T-helper 17 cell (primary cell): ENCODE results near the gene LAMTOR5. TPM values are rescaled to one million over a fixed set of nuclear protein-coding genes. Genes with fewer than 3 reads are reported as not detected.
"Not testable (repeated sequence)": the region's sequence is repeated elsewhere in the genome, so short reads cannot be mapped to it uniquely, and the experiment has no call there.

Experiments used
- ATAC-seq: fragments of 150-1000 bp; cut with Tn5 transposase; 2 replicates; pipeline ENCODE4 v1.10.0; 2021; ENCODE audit warnings: mild to moderate bottlenecking, moderate library complexity
- DNase-seq, 3 donors: peaks; one replicate each; pipeline versions ENCODE4 v3.0.0 to v3.0.0-alpha.2; 2020 to 2021
- H3K9me3 ChIP-seq: one replicate; pipeline ENCODE4 v1.7.0; 2013; ENCODE audit warnings: low read length, mild to moderate bottlenecking; ENCODE audit not compliant: control insufficient read depth, poor library complexity, severe bottlenecking
- H3K27ac Mint-ChIP-seq: one replicate; pipeline ENCODE4 v1.8.0; 2022; ENCODE audit warnings: mild to moderate bottlenecking, moderate library complexity, mixed read lengths
- H3K27me3 Mint-ChIP-seq: one replicate; pipeline ENCODE4 v1.8.0; 2022; ENCODE audit warnings: mixed read lengths
- H3K36me3 Mint-ChIP-seq: one replicate; pipeline ENCODE4 v1.8.0; 2022; ENCODE audit warnings: low read depth, mixed read lengths
- H3K4me1 Mint-ChIP-seq: one replicate; pipeline ENCODE4 v1.8.0; 2022; ENCODE audit warnings: mild to moderate bottlenecking, mixed read lengths
- H3K4me3 Mint-ChIP-seq: one replicate; pipeline ENCODE4 v1.8.0; 2022; ENCODE audit warnings: mild to moderate bottlenecking, moderate library complexity, mixed read lengths
- total RNA-seq, 4 donors: library from RNA in 2 of 4; stranded (reverse) in 2 of 4; gene quantifications; one replicate each; pipeline ENCODE4 v1.2.3 and lab custom pipeline; 2022 to 2026

Gene LAMTOR5
- total RNA-seq, 2 donors from 2014 or later: 78.2 to 79.1 TPM

DNA sequence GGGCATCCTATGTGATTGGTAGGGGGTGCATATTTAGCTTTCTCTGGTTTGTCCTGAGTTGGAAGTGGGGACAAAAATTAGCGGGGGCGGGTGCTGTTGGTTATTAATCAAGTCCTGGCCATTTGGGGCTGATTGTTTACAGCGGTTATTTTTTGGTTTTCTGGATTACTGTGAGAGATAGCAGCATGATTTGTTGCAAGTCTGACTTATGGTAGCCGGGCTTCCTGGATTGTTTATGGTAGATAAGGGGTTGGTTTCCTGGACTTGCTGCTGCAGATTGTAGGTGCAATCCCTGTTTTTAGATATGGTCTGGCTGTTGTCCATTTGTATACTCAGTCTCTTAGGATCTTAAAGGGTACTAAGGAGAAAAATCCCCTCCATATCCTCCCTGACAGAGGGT is 31.4 kb upstream of the LAMTOR5 start:
- Mint-ChIP-seq H3K36me3 (no peaks in the 10 kb centered on the region), H3K27ac (no peak overlapping the region), H3K27me3 (peaks cover 55% of the 10 kb centered on the region), H3K4me1 (peaks cover 6% of the 10 kb centered on the region), H3K4me3 (no peak overlapping the region)
- ATAC-seq: no peak
- no peaks in the 10 kb centered on the region for H3K9me3 ChIP-seq
- DNase-seq: no peak

GRCh38 chr1:110437645-110438299 is 30.3 kb upstream of the LAMTOR5 start:
- not testable (repeated sequence) for H3K36me3 Mint-ChIP-seq, H3K9me3 ChIP-seq, H3K27ac Mint-ChIP-seq, H3K4me3 Mint-ChIP-seq, ATAC-seq, H3K4me1 Mint-ChIP-seq, DNase-seq
- H3K27me3 Mint-ChIP-seq: peaks cover 63% of the 10 kb centered on the region

DNA sequence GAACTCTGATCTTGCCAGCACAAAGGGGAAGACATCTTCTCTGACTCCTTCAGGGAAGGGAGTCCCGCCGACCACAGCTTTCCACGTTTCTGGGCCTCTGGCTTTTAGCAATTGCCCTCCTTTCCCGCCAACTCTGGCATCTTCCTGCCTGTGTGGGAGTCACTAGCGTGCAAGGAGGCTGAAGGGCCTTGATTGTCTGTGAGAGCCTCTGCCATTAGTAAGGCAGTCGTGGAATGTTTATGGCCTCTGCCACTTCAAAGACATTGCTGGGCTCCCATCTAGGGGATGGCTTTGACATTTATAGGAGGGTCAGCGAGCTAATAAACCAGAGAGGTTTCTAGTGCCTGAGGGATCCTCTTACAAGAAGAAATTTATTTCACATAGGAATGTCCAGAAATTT is 29.1 kb upstream of the LAMTOR5 start:
- no peak for DNase-seq
- H3K36me3 Mint-ChIP-seq: peaks cover 1% of the 10 kb centered on the region
- no peak overlapping the region for H3K27ac Mint-ChIP-seq
- no peak for ATAC-seq
- H3K4me1 Mint-ChIP-seq: no peaks in the 10 kb centered on the region
- H3K27me3 Mint-ChIP-seq: peaks cover 58% of the 10 kb centered on the region
- H3K9me3 ChIP-seq: no peaks in the 10 kb centered on the region
- no peak overlapping the region for H3K4me3 Mint-ChIP-seq

GRCh38 chr1:110434946-110435345 is 27.5 kb upstream of the LAMTOR5 start:
- Mint-ChIP-seq H3K36me3 (peaks cover 8% of the 10 kb centered on the region), H3K27me3 (peaks cover 70% of the 10 kb centered on the region), H3K27ac (no peak overlapping the region), H3K4me1 (no peaks in the 10 kb centered on the region), H3K4me3 (no peak overlapping the region)
- no peaks in the 10 kb centered on the region for H3K9me3 ChIP-seq
- ATAC-seq (no peak), DNase-seq (no peak)

GRCh38 chr1:110433803-110434202 is 26.3 kb upstream of the LAMTOR5 start:
- no peak overlapping the region for H3K27ac Mint-ChIP-seq
- DNase-seq (no peak), ATAC-seq (peak; percentile 21)
- H3K4me1 Mint-ChIP-seq: no peaks in the 10 kb centered on the region
- H3K27me3 Mint-ChIP-seq: peaks cover 60% of the 10 kb centered on the region
- no peak overlapping the region for H3K4me3 Mint-ChIP-seq
- no peaks in the 10 kb centered on the region for H3K9me3 ChIP-seq
- peaks cover 8% of the 10 kb centered on the region for H3K36me3 Mint-ChIP-seq

- no peaks in the 10 kb centered on the region for H3K9me3 ChIP-seq
- peaks cover 8% of the 10 kb centered on the region for H3K36me3 Mint-ChIP-seq
- no peak overlapping the region for H3K27ac Mint-ChIP-seq
- ATAC-seq (no peak), DNase-seq (no peak)
- peaks cover 54% of the 10 kb centered on the region for H3K27me3 Mint-ChIP-seq
- no peaks in the 10 kb centered on the region for H3K4me1 Mint-ChIP-seq
- no peak overlapping the region for H3K4me3 Mint-ChIP-seq
Observed at GRCh38 chr1:110433213-110433612, 25.7 kb upstream of the LAMTOR5 start.

GRCh38 chr1:110430901-110431300 is 23.4 kb upstream of the LAMTOR5 start:
- H3K36me3 Mint-ChIP-seq: peaks cover 8% of the 10 kb centered on the region
- no peak overlapping the region for H3K27ac Mint-ChIP-seq
- no peak for ATAC-seq
- H3K4me3 Mint-ChIP-seq: no peak overlapping the region
- DNase-seq: no peak
- peaks cover 43% of the 10 kb centered on the region for H3K27me3 Mint-ChIP-seq
- no peaks in the 10 kb centered on the region for H3K9me3 ChIP-seq
- H3K4me1 Mint-ChIP-seq: no peaks in the 10 kb centered on the region

DNA sequence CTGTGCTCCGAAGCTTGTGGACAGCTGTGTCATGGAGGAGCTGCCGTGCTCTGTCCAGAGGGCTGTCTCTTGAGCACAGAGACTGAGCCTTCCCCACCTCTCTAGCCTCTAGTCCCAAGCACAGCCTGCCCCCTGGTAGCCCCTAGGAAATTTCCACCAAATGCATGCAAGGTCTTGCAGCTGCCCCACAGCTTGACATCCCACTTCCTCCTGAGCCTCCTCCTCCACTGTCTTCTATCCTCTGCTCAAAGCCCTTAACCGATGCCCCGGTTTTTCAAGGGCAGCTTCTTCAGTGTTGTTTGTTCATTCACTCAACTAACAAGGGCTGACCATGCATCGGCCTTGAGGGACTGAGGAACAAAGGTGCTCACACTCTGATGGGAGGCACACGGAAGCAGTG is 22.9 kb upstream of the LAMTOR5 start:
- Mint-ChIP-seq H3K4me1 (no peaks in the 10 kb centered on the region), H3K27ac (no peak overlapping the region), H3K27me3 (peaks cover 44% of the 10 kb centered on the region), H3K36me3 (peaks cover 8% of the 10 kb centered on the region), H3K4me3 (no peak overlapping the region)
- ATAC-seq (no peak), DNase-seq (no peak)
- H3K9me3 ChIP-seq: no peaks in the 10 kb centered on the region

DNA sequence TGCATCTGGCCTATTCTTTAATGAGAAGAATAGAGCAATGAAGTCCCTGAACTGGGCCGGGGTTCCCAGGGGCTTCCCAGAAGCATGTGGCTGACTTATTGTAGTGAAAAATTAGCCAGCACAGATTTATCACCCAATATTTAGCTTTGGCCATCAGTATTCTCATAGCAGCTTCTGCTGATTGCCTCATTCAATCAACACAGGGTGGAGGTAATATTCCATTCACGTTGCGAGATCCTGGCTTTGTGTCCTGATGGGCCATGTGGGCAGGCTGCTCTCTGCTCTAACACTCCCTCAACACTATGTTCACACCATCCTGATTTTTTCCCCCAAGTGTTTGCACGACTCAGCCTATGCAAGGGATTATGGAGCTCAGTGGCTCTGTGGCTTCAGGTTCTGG is 21.5 kb upstream of the LAMTOR5 start:
- peaks cover 44% of the 10 kb centered on the region for H3K27me3 Mint-ChIP-seq
- peaks cover 8% of the 10 kb centered on the region for H3K36me3 Mint-ChIP-seq
- no peaks in the 10 kb centered on the region for H3K4me1 Mint-ChIP-seq
- DNase-seq (no peak), ATAC-seq (no peak)
- H3K9me3 ChIP-seq: no peaks in the 10 kb centered on the region
- H3K27ac Mint-ChIP-seq: no peak overlapping the region
- no peak overlapping the region for H3K4me3 Mint-ChIP-seq

- peaks cover 33% of the 10 kb centered on the region for H3K27me3 Mint-ChIP-seq
- peaks cover 12% of the 10 kb centered on the region for H3K36me3 Mint-ChIP-seq
- DNase-seq (no peak), ATAC-seq (no peak)
- no peak overlapping the region for H3K27ac Mint-ChIP-seq
- H3K9me3 ChIP-seq: no peaks in the 10 kb centered on the region
- no peak overlapping the region for H3K4me3 Mint-ChIP-seq
- H3K4me1 Mint-ChIP-seq: no peaks in the 10 kb centered on the region
Observed at GRCh38 chr1:110426854-110427253, 19.4 kb upstream of the LAMTOR5 start.

GRCh38 chr1:110425612-110426152 is 18.2 kb upstream of the LAMTOR5 start:
- H3K36me3 Mint-ChIP-seq: peaks cover 6% of the 10 kb centered on the region
- no peak for DNase-seq
- H3K27ac Mint-ChIP-seq: no peak overlapping the region

GRCh38 chr1:110424699-110425611 is 17.5 kb upstream of the LAMTOR5 start:
- Mint-ChIP-seq H3K4me1 (peaks cover 2% of the 10 kb centered on the region), H3K27me3 (peaks cover 14% of the 10 kb centered on the region), H3K27ac (no peak overlapping the region), H3K36me3 (peaks cover 6% of the 10 kb centered on the region), H3K4me3 (no peak overlapping the region)
- DNase-seq (no peak), ATAC-seq (no peak)
- H3K9me3 ChIP-seq: no peaks in the 10 kb centered on the region

More at GRCh38 chr1:110425612-110426152, 18.2 kb upstream of the LAMTOR5 start:
- ATAC-seq: no peak
- Mint-ChIP-seq H3K4me1 (peaks cover 2% of the 10 kb centered on the region), H3K27me3 (peaks cover 22% of the 10 kb centered on the region), H3K4me3 (no peak overlapping the region)
- no peaks in the 10 kb centered on the region for H3K9me3 ChIP-seq
